Thymus (tissue), 11 donors: Measurements from ENCODE around the gene SETBP1. TPM values are rescaled to one million over a fixed set of nuclear protein-coding genes. Genes with fewer than 3 reads are reported as not detected.

Experiments
- DNase-seq, 9 donors: peaks; one replicate each; pipeline ENCODE4 v3.0.0-alpha.2; 2013; ENCODE audit warnings: low spot score in 9 of 9, low read depth in 6 of 9, missing footprints in 1 of 9
- H3K27ac ChIP-seq, 2 donors: one replicate each; pipeline ENCODE4 v1.5.1; 2013; ENCODE audit warnings: control low read depth in 1 of 2, low read depth in 1 of 2, low read length in 1 of 2, mild to moderate bottlenecking in 1 of 2, moderate library complexity in 1 of 2
- H3K27me3 ChIP-seq, 2 donors: one replicate each; pipeline ENCODE4 v1.5.1; 2013; ENCODE audit warnings: low read length in 1 of 2; ENCODE audit not compliant: control insufficient read depth in 2 of 2, insufficient read depth in 1 of 2
- H3K36me3 ChIP-seq, 2 donors: one replicate each; pipeline ENCODE4 v1.5.1; 2013; ENCODE audit warnings: low read length in 1 of 2, mild to moderate bottlenecking in 1 of 2, moderate library complexity in 1 of 2; ENCODE audit not compliant: control insufficient read depth in 2 of 2, insufficient read depth in 2 of 2
- H3K4me1 ChIP-seq, 2 donors: one replicate each; pipeline ENCODE4 v1.5.1; 2013; ENCODE audit warnings: low read length in 2 of 2; ENCODE audit not compliant: control insufficient read depth in 2 of 2, insufficient read depth in 2 of 2
- H3K4me3 ChIP-seq, 2 donors: one replicate each; pipeline ENCODE4 v1.5.1; 2013; ENCODE audit warnings: low read length in 2 of 2, control low read depth in 1 of 2, mild to moderate bottlenecking in 1 of 2
- H3K9me3 ChIP-seq, 2 donors: one replicate each; pipeline ENCODE4 v1.5.1; 2013; ENCODE audit warnings: low read length in 1 of 2, mild to moderate bottlenecking in 1 of 2; ENCODE audit not compliant: control insufficient read depth in 2 of 2, insufficient read depth in 1 of 2
- whole genome bisulfite sequencing: extraction: QIAGEN DNeasy Blood & Tissue Kit; methylation state at CpG from one replicate; pipeline ENCODE4 v1.1.7; 2013; 5-methylcytosine and 5-hydroxymethylcytosine counted together
- polyA plus RNA-seq: library from polyadenylated mRNA; stranded (reverse); fragments of 200-250 nt; gene quantifications from one replicate; pipeline ENCODE4 v1.2.3, GENCODE V29; 2013
- total RNA-seq: library from RNA; stranded (reverse); fragments of 120-200 nt; gene quantifications from one replicate; pipeline ENCODE4 v1.2.4, GENCODE V29; 2013
- donor health status: healthy.

Gene SETBP1
- total and polyA plus RNA-seq, 2 donors: 3.3 to 8.5 TPM

GRCh38 chr18:45012286-45012685 is 331.6 kb downstream of the SETBP1 start:
- Histone ChIP-seq H3K9me3 (no peaks in the 10 kb centered on the region), H3K4me3 (no peak overlapping the region), H3K27ac (no peak overlapping the region), H3K27me3 (no peaks in the 10 kb centered on the region), H3K4me1 (peaks cover 3 to 18% of the 10 kb centered on the region in 2 donors), H3K36me3 (no peaks in the 10 kb centered on the region)
- no peak for DNase-seq
- WGBS: 98% methylated on average over 3 of the region's 3 CpGs

GRCh38 chr18:45014047-45014501 is 333.4 kb downstream of the SETBP1 start:
- 95% methylated on average over 2 of the region's 2 CpGs for WGBS
- no peaks in the 10 kb centered on the region for H3K27me3 ChIP-seq
- no peak overlapping the region for H3K27ac ChIP-seq
- H3K4me1 ChIP-seq: peaks cover 0 to 11% of the 10 kb centered on the region in 2 donors
- no peak for DNase-seq
- H3K9me3 ChIP-seq: no peaks in the 10 kb centered on the region
- H3K36me3 ChIP-seq: no peaks in the 10 kb centered on the region
- no peak overlapping the region for H3K4me3 ChIP-seq

GRCh38 chr18:45015788-45016128 is 335.1 kb downstream of the SETBP1 start:
- Histone ChIP-seq H3K27ac (no peak overlapping the region), H3K27me3 (no peaks in the 10 kb centered on the region), H3K4me3 (no peak overlapping the region), H3K9me3 (no peaks in the 10 kb centered on the region), H3K4me1 (no peaks in the 10 kb centered on the region), H3K36me3 (no peaks in the 10 kb centered on the region)
- DNase-seq: no peak
- 90% methylated on average over 1 of the region's 1 CpG for WGBS

GRCh38 chr18:45019469-45019868 is 338.8 kb downstream of the SETBP1 start:
- Histone ChIP-seq H3K36me3 (no peaks in the 10 kb centered on the region), H3K27me3 (no peaks in the 10 kb centered on the region), H3K4me3 (no peak overlapping the region), H3K9me3 (no peaks in the 10 kb centered on the region), H3K4me1 (no peaks in the 10 kb centered on the region), H3K27ac (no peak overlapping the region)
- DNase-seq: no peak
- 98% methylated on average over 1 of the region's 1 CpG for WGBS

GRCh38 chr18:45023519-45023918 is 342.8 kb downstream of the SETBP1 start:
- Histone ChIP-seq H3K36me3 (no peaks in the 10 kb centered on the region), H3K4me3 (no peak overlapping the region), H3K9me3 (no peaks in the 10 kb centered on the region), H3K27me3 (no peaks in the 10 kb centered on the region), H3K27ac (no peak overlapping the region), H3K4me1 (no peaks in the 10 kb centered on the region)
- DNase-seq: no peak
- 98% methylated on average over 5 of the region's 5 CpGs for WGBS

GRCh38 chr18:45024357-45025088 is 343.8 kb downstream of the SETBP1 start:
- no peaks in the 10 kb centered on the region for H3K36me3 ChIP-seq
- H3K27me3 ChIP-seq: no peaks in the 10 kb centered on the region
- H3K9me3 ChIP-seq: no peaks in the 10 kb centered on the region
- H3K27ac ChIP-seq: no peak overlapping the region
- 85% methylated on average over 4 of the region's 4 CpGs for WGBS
- no peaks in the 10 kb centered on the region for H3K4me1 ChIP-seq
- DNase-seq: no peak
- H3K4me3 ChIP-seq: no peak overlapping the region

- Histone ChIP-seq H3K9me3 (no peaks in the 10 kb centered on the region), H3K4me1 (no peaks in the 10 kb centered on the region), H3K4me3 (no peak overlapping the region), H3K27ac (no peak overlapping the region), H3K36me3 (no peaks in the 10 kb centered on the region), H3K27me3 (no peaks in the 10 kb centered on the region)
- DNase-seq: no peak
- 98% methylated on average over 4 of the region's 4 CpGs for WGBS
Observed at GRCh38 chr18:45025089-45025450, 344.4 kb downstream of the SETBP1 start.

- no peaks in the 10 kb centered on the region for H3K4me1 ChIP-seq
- H3K4me3 ChIP-seq: no peak overlapping the region
- 97% methylated on average over 3 of the region's 3 CpGs for WGBS
- H3K9me3 ChIP-seq: no peaks in the 10 kb centered on the region
- H3K27ac ChIP-seq: no peak overlapping the region
- no peaks in the 10 kb centered on the region for H3K36me3 ChIP-seq
- H3K27me3 ChIP-seq: no peaks in the 10 kb centered on the region
- no peak for DNase-seq
Observed at GRCh38 chr18:45026162-45026561, 345.5 kb downstream of the SETBP1 start.

GRCh38 chr18:45034179-45034578 is 353.5 kb downstream of the SETBP1 start:
- Histone ChIP-seq H3K4me3 (no peak overlapping the region), H3K4me1 (no peaks in the 10 kb centered on the region), H3K36me3 (no peaks in the 10 kb centered on the region), H3K9me3 (no peaks in the 10 kb centered on the region), H3K27me3 (no peaks in the 10 kb centered on the region), H3K27ac (no peak overlapping the region)
- no peak for DNase-seq
- 87% methylated on average over 8 of the region's 8 CpGs for WGBS
